ENCODE data around the gene AFF1.

The AFF1 gene

GRCh38 chr4:87165892-87166291 is 231.1 kb downstream of the AFF1 start:
- no peak for TF ChIP-seq CTCF (conservative IDR thresholded peaks at IDR 0.05; ENCODE audit: low read depth, low read length)
- H3K4me3 ChIP-seq (ENCODE audit: low read length), result no peak overlapping the region
- DNase-seq (ENCODE audit: low read depth), result no peak

- DNase-seq (ENCODE audit: low read depth), result no peak
- no peak overlapping the region for H3K4me3 ChIP-seq (ENCODE audit: low read length)
- TF ChIP-seq CTCF (conservative IDR thresholded peaks at IDR 0.05; ENCODE audit: low read depth, low read length), result no peak
Observed at GRCh38 chr4:87166296-87166854, 231.6 kb downstream of the AFF1 start.

GRCh38 chr4:87171944-87172343 is 237.1 kb downstream of the AFF1 start:
- no peak for DNase-seq (ENCODE audit: low read depth)
- TF ChIP-seq CTCF (conservative IDR thresholded peaks at IDR 0.05; ENCODE audit: low read depth, low read length), result no peak
- H3K4me3 ChIP-seq (ENCODE audit: low read length), result no peak overlapping the region

GRCh38 chr4:87174672-87175071 is 239.9 kb downstream of the AFF1 start:
- TF ChIP-seq CTCF (conservative IDR thresholded peaks at IDR 0.05; ENCODE audit: low read depth, low read length), result no peak

GRCh38 chr4:87179751-87180150 is 244.9 kb downstream of the AFF1 start:
- no peak for TF ChIP-seq CTCF (conservative IDR thresholded peaks at IDR 0.05; ENCODE audit: low read depth, low read length)
- no peak overlapping the region for H3K4me3 ChIP-seq (ENCODE audit: low read length)
- no peak for DNase-seq (ENCODE audit: low read depth)

More at GRCh38 chr4:87174672-87175071, 239.9 kb downstream of the AFF1 start:
- no peak overlapping the region for H3K4me3 ChIP-seq (ENCODE audit: low read length)
- no peak for DNase-seq (ENCODE audit: low read depth)

GRCh38 chr4:87180767-87181166 is 246.0 kb downstream of the AFF1 start:
- no peak for DNase-seq (ENCODE audit: low read depth)
- TF ChIP-seq CTCF (conservative IDR thresholded peaks at IDR 0.05; ENCODE audit: low read depth, low read length), result no peak
- H3K4me3 ChIP-seq (ENCODE audit: low read length), result no peak overlapping the region

GRCh38 chr4:87185146-87185870 is 250.5 kb downstream of the AFF1 start:
- no peak for TF ChIP-seq CTCF (conservative IDR thresholded peaks at IDR 0.05; ENCODE audit: low read depth, low read length)
- DNase-seq (ENCODE audit: low read depth), result no peak
- no peak overlapping the region for H3K4me3 ChIP-seq (ENCODE audit: low read length)
